HG03520 (cell line): ENCODE results near the gene LMBR1.
"Not testable (repeated sequence)": the region's sequence is repeated elsewhere in the genome, so short reads cannot be mapped to it uniquely, and the experiment has no call there.

Experiments used
- ATAC-seq: cut with Tn5 transposase; IDR thresholded peaks from one replicate; pipeline ENCODE4 v1.9.1; 2021; ENCODE audit warnings: mild to moderate bottlenecking, moderate library complexity; ENCODE audit not compliant: unreplicated experiment

The LMBR1 gene

DNA sequence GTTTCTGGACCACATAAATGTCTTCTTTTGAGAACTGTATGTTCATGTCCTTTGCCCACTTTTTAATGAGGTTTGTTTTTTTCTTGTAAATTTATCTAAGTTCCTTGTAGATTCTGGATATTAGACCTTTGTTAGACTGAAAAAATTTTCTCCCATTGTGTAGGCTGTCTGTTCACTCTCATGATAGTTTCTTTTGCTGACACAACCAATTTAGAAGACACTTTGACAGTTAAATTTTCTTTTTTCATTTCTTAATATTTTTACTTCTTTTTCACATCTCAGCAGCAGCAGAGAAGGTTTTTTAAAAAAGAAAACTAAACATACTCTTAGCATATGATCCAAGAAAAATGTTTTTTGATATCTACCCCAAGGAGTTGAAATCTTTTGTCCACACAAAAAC is 190.6 kb downstream of the LMBR1 start:
- ATAC-seq = no peak

DNA sequence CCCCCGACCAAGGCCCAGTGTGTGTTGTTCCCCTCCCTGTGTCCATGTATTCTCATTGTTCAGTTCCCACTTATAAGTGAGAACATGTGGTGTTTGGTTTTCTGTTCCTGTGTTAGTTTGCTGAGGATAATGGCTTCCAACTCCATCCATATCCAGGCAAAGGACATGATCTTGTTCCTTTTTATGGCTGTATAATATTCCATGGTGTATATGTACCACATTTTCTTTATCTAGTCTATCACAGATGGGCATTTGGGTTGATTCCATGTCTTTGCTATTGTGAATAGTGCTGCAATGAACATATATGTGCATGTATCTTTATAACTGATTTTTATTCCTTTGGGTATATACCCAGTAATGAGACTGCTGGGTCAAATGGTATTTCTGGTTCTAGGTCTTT is 191.2 kb downstream of the LMBR1 start:
- not testable (repeated sequence) for ATAC-seq

DNA sequence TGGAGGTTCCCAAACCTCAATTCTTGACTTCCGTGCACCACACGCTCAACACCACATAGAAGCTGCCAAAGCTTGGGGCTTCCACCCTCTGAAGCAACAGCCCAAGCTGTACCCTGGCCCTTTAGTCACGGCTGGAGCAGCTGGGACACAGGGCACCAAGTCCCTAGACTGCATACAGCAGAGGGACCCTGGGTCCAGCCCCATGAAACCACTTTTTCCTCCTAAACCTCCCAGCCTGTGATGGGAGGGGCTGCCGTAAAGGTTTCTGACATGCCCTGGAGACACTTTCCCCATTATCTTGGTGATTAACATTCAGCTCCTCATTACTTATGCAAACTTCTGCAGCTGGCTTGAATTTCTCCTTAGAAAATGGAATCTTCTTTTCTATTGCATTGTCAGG is 194.5 kb downstream of the LMBR1 start:
- ATAC-seq = not testable (repeated sequence)

DNA sequence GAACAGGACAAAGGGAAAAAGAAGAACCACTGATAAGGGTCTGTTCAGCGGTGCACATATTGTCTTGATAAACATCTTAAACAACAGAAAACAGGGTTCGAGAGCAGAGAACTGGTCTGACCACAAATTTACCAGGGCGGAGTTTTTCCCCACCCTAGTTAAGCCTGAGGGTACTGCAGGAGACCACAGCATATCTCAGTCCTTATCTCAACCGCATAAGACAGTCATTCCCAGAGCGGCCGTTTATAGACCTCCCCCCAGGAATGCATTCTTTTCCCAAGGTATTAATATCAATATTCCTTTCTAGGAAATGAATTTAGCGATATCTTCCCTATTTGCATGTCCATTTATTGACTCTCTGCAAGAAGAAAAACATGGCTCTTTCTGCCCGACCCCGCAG is 195.7 kb downstream of the LMBR1 start:
- ATAC-seq = not testable (repeated sequence)

DNA sequence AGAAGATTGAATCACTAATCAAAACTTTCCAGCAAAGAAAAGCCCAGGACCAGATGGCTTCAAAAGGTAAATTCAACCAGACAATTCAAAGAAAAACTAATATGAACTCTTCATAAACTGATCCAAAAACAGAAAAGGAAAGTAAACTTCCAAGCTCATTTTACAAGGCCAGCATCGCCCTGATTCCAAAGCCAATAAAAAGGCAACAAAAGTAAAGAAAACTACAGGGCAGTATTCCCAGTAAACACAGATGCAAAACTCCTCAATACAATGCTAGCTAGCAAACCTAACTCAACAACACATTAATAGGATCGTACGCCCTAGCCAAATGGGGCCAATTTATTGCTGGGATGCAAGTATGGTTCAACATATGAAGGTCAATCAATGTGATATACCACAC is 199.4 kb downstream of the LMBR1 start:
- no peak for ATAC-seq

DNA sequence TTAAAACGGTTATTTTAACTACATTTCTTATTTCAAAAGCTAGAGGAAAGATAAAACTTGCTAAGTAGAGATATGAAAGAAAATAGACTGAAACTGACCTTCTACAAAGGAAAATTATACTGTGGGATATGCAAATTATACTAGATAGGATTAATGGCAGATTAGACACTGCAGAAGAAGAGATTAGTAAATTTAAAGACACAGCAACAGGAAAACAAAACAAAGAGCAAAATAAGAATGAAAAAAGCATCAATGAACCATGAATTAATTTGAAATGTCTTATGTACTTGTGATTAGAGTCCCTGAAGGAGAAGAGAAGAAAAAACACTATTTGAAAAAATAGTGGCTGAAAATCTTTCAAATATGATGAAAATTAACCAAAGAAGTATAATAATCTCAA is 200.1 kb downstream of the LMBR1 start:
- no peak for ATAC-seq

DNA sequence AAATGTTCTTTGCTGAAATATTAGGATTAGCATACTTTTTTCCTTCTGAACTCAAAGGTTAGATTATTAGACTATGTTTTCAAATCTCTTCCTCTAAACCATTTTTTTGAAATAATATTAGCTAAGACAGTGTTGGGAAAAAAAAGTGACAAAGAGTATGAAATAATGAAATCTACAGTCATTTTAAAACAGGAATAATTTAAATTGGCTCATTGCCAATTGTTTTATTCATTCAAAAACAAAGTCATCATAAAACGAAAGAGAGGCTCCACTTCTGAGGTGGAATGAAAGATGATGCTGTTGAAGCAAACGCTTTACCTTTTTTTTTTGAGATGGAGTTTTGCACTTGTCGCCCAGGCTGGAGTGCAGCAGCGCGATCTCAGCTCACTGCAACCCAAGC is 201.2 kb downstream of the LMBR1 start:
- no peak for ATAC-seq

DNA sequence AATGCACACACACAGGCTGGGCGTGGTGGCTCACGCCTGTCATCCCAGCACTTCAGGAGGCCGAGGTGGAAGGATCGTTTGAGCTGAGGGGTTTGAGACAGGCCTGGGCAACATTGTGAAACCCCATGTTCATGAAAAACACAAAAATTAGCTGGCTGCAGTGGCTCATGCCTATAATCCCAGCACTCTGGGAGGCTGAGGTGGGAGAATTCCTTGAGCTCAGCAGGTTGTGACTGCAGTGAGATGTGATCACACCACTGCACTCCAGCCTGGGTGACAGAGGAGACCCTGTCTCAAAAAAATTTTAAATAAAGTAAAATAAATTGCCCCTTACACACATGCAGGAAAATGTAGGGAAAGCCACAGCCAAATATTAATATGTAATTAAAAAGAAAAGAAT is 208.3 kb downstream of the LMBR1 start:
- ATAC-seq = no peak

DNA sequence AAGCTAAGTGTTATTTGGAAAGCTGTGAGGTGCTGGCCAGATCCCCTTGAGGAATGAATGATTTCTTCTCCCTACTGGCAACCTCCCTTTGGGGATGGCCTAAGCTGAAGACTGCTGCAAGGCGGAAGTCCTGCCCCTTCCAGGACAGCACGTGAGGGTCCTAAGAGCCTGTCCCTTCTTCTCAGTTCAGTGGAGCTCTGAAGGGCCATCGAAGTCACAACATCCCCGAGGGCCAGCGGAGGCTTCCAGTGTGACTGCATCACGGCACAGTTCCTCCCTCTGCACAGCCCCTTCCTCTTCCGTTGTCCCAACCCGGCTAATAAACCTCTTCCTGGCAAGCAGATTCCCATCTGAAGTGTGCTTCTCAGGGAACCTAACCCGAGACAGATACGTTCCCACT is 208.7 kb downstream of the LMBR1 start:
- ATAC-seq = no peak

DNA sequence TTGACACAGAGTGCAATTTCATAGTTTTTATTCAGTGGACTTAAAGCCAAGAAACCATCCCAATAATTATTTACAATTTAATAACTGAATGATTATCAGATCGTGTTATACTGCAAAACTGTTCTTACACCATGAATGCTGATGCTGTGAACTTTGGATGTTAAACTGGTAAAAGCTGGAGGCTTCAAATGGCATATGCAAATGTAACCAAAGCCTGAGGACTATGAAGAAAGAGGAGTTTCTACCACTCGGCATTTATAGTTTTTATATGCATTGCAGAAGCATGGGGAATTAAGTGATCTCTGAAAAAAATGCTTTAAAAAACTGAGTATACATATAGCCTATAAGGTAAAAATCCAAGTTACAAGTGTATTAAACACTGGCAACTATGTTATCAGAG is 210.1 kb downstream of the LMBR1 start:
- ATAC-seq = no peak

DNA sequence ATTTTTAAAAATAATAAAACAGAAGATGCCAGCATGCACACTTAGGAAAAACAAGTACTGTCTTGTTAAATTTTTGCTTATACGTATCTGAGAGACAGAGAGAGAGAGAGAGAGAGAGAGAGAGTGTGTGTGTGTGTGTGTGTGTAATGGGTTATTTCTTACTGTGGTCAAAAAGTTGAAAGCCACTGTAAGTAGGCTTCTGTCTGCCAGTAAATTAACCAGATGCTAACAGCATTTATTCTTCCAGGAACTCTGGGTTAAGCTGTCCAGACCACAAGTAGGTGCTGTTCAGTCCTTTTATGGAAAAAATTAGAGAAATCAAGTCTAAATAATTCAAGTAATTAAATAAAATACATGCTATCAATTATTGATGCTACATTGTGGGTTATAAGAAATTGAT is 212.7 kb downstream of the LMBR1 start:
- no peak for ATAC-seq

DNA sequence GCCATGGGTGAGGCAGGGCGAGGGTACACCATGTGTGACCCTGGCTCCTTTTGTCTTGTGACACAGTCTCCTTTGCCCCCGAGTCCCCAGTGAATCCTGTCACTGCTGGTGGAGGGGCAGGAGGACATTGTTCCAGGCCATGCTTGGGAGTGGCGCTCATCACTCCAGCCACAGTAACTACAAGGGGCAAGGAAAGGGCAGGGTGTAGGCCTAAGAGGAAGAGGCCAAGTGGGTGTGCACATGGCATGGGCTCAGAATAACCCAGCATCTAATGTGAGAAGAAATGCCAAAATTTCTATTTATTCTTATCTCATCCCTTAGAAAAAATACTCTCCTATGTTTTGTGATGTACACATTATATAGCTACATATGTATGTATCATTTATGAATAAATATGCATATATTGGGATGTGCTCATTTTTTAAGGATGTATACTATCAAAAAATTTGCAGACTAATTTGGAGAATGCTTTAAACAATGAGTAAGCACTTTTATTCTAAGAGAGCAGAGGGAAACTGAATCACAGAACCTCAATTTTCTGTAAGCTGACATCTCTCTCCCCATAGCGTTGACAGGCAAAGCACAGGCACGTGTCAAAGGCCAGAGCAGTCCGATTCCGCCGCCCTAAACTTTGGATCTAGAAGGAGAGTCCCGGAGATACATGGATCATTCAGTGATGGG is 215.5 kb downstream of the LMBR1 start:
- no peak for ATAC-seq

DNA sequence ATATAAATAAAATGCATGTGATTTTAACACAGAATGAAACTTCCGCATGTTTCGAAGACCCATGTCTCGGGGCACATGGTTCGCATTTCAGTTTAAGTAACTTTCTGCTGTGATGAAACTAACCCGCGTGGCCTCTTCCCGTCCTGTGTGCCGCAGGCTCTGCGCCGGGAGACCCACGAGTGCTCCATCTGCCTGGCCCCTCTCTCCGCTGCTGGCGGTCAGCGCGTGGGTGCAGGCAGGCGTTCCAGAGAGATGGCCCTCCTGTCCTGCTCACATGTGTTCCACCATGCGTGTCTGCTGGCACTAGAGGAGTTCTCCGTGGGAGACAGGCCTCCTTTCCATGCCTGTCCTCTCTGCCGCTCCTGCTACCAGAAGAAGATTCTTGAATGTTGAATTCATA is 216.7 kb downstream of the LMBR1 start:
- ATAC-seq = no peak

DNA sequence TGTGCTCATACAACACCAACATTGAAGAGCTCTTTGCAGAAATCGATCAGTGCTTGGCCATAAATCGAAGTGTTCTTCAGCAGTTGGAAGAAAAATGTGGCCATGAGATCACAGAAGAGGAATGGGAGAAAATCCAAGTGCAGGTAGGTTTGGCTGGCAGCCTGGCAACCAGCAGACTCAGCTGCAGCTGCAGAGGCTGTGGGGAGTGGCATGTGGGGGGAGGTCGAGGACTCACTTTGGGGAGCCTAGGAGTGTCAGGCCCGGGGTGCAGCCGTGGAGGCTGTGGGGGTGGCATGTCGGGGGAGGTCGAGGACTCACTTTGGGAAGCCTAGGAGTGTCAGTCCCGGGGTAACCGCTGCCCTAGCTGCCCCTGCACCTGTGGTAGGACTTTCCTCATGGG is 217.3 kb downstream of the LMBR1 start:
- ATAC-seq = no peak

DNA sequence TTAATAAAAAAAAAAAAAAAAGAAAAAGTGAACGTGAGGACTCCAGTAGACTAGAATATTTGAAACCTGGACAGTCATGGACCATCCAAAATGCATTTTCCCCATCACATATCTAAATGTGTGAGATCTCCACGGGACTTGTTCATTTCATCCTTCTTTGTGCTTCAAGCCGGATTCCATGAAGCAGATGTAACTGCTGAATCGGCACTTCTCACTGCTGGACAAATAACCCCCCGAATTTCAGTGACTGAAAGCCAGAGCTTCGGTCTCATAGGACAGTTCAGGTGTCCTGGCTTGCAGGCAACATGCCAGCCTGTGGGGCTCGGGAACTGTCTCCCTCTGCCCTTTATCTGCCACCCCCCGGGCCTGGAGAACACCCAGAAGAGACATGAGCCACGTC is 219.1 kb downstream of the LMBR1 start:
- ATAC-seq = no peak

DNA sequence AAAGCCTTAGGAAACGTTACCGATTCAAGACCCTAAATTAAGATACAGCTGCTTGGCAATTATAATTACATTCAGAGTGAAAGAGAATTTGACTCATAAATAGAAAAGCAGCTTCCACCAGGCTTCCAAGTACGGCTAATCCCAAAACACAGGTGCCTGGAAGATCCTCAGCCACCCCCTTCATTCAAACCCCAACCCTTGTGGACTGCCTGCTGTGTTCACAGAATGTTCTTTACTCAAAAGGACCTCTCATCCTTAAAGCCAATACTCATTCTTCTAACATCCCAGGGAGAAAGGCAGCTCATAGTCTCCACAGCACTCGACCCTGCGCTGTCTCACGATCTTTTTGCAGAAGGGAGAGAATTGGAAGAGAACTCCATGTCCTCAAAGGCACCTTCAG is 219.5 kb downstream of the LMBR1 start:
- ATAC-seq = no peak

DNA sequence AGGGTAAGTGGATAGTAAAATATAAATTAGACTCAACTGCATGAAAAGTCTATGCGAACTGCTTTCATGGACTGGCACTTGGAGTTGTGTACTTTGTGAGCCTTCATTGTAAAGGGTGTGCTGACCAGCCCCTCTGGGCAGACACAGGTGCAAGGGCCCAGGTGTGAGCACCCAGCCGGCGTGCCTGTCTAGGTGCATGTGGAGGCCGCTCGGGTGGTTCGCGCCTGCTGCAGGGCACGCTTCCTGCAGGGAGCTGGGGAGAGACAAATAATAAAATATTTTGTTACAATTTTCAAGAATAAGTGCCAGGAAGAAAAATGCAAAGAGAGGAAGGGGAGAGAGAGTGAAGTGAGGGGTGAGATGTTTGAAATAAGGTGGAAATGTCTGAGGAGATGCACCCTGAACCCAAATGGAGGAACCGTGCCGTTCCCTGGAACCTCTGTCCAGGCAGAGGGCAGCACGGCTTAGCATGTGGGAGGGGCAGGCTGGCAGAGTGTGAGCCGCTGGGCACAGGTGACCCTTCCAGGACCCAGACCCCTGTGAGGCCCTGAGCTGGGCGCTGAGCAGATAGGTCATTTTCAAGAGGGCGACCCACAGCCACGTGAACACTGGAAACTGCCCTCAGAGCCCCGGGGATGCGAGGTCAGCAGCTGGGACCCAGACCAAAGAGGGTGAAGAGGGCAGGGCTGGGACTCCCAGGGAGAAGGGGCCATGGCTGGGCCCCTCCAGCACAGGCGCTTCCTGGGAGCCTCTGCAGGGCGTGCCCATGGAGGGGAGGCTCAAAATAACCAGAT is 223.8 kb downstream of the LMBR1 start:
- no peak for ATAC-seq

DNA sequence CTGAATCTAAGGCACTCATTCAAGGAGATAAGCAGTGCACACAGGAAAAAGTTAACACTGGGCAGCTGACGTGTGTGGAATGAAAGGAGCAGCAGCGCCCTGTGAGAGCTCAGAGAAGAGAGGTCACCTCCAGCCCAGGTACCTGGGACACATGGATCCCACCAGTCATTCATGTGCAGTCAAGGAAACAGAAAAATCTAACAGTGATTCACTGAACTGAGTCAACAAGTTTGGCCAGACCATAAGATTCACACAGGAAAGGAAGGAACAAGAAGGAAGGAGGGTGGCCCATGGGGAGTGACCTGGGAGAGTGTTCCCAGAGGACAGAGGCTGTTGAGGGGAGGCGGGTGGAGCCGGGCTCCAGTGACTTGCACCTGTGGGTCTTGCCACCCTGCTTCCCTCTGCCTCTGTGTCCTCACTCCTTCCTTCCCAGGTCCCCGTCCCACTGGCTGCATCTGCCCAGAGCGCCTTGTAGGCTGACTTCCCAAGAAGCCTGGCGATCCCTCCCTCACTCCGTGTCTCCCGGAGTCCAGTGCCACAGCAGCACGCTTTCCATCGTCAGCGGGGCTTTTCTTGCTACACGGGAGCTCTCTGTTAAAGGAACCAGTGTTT is 224.7 kb downstream of the LMBR1 start:
- no peak for ATAC-seq

DNA sequence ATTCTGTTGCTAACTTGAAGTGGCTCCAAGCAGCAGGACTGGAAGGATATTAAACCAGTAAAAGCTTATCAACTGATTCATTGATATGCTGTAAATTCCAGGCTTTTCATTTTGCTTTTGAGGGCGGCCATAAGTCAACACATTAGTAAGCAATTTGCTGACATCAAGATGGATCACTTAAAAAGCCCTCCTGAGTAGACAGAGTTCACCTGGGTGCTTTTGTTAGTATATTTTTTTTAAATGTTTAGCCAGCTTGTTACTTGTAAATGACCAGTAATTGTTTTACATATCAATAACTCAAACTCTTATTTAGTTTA is 225.9 kb downstream of the LMBR1 start:
- ATAC-seq = no peak

DNA sequence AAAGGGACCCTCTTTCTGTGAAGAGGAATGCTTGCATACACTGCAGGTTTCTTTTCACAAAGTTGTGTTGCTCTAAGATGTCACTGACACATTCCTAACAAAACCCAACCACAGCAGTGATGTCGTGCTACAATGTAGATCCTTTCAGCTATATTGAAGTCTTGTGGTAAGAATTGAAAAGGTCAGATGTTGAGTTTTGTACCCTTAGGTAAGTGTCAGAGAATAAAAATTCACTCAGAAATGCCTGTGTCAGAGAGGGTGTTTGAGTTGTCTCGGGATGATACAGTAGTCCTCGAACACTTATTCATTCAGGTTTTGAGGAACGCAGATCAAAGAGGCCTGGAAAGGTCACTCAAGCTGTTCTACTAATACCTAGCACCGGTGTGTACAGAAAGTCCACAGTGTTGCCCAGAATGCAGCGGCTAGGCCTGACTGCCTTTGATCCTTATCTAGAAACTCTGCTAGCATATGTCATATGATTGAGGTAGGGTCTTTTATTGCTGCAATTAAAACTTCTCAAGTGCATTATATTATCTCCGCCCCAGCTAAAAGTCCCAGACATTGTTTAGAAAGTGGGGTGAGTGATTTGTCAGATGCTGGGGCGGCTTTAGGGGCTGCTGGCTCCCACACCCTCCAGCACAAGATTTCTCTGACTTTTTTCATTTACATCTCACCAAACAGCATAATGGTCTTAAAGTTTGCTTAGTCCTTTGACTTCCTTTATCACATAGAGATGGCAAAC is 226.4 kb downstream of the LMBR1 start:
- ATAC-seq = no peak

DNA sequence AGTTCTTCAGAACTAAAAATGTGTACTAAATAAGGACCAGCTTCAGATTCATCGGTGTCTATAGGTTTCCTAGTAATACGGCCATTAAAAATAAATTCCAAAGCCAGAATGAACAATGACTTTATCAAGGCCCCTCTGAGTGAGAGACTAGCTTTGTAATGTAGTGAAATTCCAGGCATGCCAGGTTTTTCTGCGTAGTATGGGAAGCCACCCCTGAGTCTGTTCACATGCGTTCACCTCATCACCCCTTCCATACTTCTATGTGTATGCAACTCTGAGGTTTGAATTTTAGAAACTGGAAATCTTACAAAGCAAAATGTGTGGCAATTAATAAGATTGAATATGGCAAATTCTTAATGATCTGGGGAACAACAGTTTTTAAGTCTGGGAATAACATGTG is 227.9 kb downstream of the LMBR1 start:
- ATAC-seq = no peak

DNA sequence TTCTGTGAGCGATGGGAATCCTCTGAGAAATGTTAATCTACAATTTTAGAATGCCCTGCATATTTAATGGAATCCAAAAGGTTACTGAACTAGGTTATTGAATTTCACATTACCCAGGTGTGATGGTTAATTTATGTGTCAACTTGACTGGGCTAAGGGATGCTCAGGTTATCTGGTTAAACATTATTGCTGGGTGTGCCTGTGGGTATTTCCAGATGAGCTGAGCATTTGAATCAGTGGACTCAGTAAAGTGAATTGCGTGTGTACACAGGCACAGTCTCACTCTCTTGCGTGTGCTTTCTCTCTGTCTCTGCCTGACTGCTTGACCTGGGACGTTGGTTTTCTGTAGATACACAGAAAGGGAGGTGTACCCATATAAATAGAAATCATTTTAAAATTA is 230.7 kb downstream of the LMBR1 start:
- ATAC-seq = no peak
